Nephron progenitor cell (in vitro differentiated cells): ENCODE measurements around the gene CREB3L1.
A peak's percentile ranks its signal among the peaks of the same experiment; 100 is the strongest.

ENCODE experiments used
- DNase-seq: peaks from one replicate; pipeline ENCODE4 v3.0.0; 2021
- H3K27ac Mint-ChIP-seq: 2 replicates; pipeline ENCODE4 v1.8.0; 2021; ENCODE audit warnings: mild to moderate bottlenecking, moderate library complexity, mixed read lengths
- H3K27me3 Mint-ChIP-seq: 2 replicates; pipeline ENCODE4 v1.8.0; 2021; ENCODE audit warnings: mild to moderate bottlenecking, low read depth, mixed read lengths; ENCODE audit not compliant: poor library complexity
- H3K36me3 Mint-ChIP-seq: 2 replicates; pipeline ENCODE4 v1.8.0; 2021; ENCODE audit warnings: low read depth, mixed read lengths
- H3K4me1 Mint-ChIP-seq: 2 replicates; pipeline ENCODE4 v1.8.0; 2021; ENCODE audit warnings: mixed read lengths
- H3K4me3 Mint-ChIP-seq: 2 replicates; pipeline ENCODE4 v1.8.0; 2021; ENCODE audit warnings: mild to moderate bottlenecking, moderate library complexity, mixed read lengths
- H3K9me3 Mint-ChIP-seq: 2 replicates; pipeline ENCODE4 v1.8.0; 2021; ENCODE audit warnings: mild to moderate bottlenecking, moderate library complexity, mixed read lengths
- TF ChIP-seq, protein P1 (sequence below): fragments of 200-600 bp; sonication (generic); IDR thresholded peaks from 2 replicates; pipeline ENCODE4 v1.5.0; 2021; ENCODE audit warnings: antibody characterized with exemption

The CREB3L1 gene

DNA sequence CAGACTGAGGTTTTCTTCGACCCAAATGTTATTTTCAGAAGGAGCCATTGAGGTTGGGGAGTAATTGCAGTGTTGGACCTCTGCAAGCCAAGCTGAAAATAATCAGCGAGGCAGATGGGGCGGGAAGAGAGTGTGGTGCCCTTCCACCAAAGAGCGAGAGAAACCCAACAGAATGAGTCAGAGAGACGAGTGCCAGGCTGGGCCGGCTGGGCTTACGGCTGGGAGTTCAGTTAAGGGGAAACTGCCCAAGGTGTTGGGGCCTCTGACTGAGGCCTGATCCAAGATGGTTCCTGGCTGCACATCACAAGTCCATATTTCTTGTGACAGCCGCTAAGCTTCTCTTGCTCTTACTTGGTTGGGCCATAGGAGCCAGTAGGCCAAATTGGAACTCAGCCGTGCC is 30.4 kb upstream of the CREB3L1 start:
- H3K27me3 Mint-ChIP-seq, result no peaks in the 10 kb centered on the region
- H3K9me3 Mint-ChIP-seq, result no peaks in the 10 kb centered on the region
- no peaks in the 10 kb centered on the region for H3K36me3 Mint-ChIP-seq
- DNase-seq, result no peak
- H3K27ac Mint-ChIP-seq, result no peak overlapping the region
- H3K4me3 Mint-ChIP-seq, result no peak overlapping the region
- TF ChIP-seq, protein P1, sequence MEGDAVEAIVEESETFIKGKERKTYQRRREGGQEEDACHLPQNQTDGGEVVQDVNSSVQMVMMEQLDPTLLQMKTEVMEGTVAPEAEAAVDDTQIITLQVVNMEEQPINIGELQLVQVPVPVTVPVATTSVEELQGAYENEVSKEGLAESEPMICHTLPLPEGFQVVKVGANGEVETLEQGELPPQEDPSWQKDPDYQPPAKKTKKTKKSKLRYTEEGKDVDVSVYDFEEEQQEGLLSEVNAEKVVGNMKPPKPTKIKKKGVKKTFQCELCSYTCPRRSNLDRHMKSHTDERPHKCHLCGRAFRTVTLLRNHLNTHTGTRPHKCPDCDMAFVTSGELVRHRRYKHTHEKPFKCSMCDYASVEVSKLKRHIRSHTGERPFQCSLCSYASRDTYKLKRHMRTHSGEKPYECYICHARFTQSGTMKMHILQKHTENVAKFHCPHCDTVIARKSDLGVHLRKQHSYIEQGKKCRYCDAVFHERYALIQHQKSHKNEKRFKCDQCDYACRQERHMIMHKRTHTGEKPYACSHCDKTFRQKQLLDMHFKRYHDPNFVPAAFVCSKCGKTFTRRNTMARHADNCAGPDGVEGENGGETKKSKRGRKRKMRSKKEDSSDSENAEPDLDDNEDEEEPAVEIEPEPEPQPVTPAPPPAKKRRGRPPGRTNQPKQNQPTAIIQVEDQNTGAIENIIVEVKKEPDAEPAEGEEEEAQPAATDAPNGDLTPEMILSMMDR, result no peak
- peaks cover 75% of the 10 kb centered on the region for H3K4me1 Mint-ChIP-seq

DNA sequence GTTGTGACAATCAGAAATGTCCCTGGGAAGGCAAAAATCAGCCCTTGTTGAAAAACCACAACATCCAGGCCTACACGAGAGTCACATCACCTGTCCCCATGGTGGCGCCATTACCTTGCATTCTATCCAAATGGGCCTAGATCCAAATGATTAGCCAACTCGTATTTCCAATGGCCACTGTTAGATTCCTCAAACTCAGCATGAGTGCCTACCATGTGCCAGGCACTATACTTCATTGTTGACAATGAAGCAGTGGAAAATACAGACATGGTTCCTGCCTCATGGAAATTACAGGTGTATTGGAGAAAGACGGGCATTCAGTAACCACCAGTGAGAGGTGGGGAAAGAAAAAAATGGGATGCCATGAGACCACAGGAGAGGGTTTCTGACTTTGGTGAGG is 29.8 kb upstream of the CREB3L1 start:
- Mint-ChIP-seq H3K27me3 (no peaks in the 10 kb centered on the region), H3K4me3 (no peak overlapping the region), H3K27ac (no peak overlapping the region), H3K9me3 (no peaks in the 10 kb centered on the region), H3K4me1 (peaks cover 75% of the 10 kb centered on the region), H3K36me3 (no peaks in the 10 kb centered on the region)
- TF ChIP-seq, protein P1, result peak; percentile 41
- peak; percentile 44 for DNase-seq

DNA sequence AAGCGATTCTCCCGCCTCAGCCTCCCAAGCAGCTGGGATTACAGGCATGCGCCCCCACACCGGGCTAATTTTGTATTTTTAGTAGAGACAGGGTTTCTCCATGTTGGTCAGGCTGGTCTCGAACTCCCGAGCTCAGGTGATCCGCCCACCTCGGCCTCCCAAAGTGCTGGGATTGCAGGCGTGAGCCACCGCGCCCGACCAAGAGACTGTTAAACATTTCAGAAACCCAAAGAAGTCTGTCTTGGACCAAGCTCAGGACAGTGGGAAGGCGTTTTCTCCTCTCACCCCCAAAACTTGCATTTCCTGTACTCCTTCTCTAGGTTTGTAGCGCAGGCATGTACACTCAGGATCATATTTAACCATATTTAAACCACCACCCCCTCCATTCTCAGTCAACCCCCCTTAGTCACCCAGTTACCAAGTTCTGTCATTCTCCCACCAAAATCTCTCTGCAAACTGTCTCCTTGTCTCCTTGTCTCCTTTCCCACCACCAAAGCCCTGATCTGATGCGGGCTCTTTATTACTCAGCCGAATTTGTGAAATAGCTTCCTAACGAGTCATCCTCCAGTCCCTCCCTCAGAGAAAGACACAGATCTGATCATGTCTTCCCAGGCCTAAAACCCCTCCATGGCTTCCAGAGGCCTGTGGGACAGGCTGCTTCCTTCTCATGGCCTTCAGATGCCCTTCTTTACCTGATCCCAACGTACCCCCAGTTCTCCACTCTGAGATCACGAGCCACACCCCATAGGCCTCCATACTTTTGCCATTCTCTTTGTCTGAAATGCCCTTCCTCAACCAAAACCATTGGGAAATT is 29.0 kb upstream of the CREB3L1 start:
- H3K27ac Mint-ChIP-seq, result peak overlapping the region; percentile 3
- no peak for DNase-seq
- H3K4me1 Mint-ChIP-seq, result peaks cover 71% of the 10 kb centered on the region

DNA sequence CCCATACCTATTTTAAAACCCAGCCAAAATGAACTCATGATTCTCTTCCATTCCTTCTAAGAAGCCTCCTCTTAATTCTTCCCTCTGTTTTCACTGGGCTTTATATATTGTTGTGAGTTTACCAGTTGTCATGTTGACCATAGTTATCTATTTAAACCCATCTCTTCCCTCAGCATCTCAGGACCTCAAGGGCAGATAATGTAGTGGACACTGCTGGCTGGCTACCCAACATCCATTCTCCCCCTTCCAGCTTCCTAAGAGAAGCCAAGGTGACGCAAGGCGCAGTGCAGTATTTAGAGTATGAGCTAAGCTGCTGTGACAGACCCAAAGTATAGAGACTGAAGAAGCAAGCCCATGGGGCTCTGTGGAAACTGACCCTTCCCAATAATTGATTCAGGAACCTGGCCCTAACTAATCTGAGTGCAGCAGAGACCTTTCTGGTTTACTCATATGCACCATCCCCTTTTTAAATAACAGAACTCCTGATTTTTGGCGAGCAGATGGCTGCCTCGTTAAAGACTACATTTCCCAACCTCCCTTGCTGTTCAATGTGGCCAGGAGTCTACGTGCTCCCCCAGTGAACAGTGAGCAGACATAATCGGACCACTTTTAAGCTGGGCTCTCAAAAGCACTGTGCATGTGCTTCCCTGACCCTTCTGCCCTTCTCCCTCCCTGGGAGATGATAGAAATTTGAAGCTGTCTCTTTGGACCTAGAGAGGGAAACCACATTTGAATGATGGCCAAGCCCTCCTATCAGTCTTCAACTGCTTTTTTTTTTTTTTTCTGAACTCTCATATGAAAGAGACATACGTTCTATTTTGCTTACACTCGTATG is 28.1 kb upstream of the CREB3L1 start:
- H3K4me3 Mint-ChIP-seq, result no peak overlapping the region
- TF ChIP-seq, protein P1, result no peak
- no peaks in the 10 kb centered on the region for H3K36me3 Mint-ChIP-seq
- DNase-seq, result no peak
- H3K27me3 Mint-ChIP-seq, result no peaks in the 10 kb centered on the region
- no peaks in the 10 kb centered on the region for H3K9me3 Mint-ChIP-seq
- peaks cover 72% of the 10 kb centered on the region for H3K4me1 Mint-ChIP-seq
- peak overlapping the region; percentile 3 for H3K27ac Mint-ChIP-seq

More for the DNA sequence above, 29.0 kb upstream of the CREB3L1 start:
- TF ChIP-seq, protein P1, result no peak
- Mint-ChIP-seq H3K27me3 (no peaks in the 10 kb centered on the region), H3K9me3 (no peaks in the 10 kb centered on the region), H3K4me3 (no peak overlapping the region), H3K36me3 (no peaks in the 10 kb centered on the region)

DNA sequence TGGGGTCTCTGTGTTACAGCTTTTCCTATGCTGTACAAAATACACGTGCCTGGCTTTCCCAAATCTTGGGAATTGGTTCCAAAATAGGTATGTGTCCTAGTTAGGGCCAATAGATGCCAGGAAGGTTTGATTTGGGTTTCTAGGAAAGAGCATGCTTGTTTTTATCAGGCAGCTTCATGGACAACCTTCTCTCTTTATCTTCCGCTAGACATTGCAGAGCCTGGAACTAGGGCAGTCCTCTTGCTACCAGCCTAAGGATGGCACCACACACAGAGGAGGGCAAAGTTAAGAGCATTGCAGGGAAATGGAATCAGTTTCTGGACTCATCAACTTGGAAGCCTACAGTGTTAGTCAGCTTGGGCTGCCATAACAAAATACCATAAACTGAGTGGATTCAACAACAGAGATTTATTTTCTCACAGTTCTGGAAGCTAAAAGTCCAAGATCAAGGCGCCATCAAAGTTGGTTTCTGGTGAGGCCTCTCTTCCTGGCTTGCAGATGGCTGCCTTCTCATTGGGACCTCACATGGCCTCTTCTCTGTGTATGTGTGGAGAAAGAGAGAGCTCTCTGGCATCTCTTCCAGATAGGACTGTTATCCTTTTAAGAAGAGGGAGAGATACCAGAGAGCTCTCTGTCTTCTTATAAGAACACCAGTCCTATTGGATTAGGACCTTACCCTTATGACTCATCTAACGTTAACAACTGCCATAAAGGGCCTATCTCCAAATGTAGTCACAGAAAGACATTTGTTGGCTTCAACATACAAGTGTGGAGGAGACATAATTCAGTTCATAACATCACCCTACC is 27.3 kb upstream of the CREB3L1 start:
- Mint-ChIP-seq H3K36me3 (no peaks in the 10 kb centered on the region), H3K4me1 (peaks cover 69% of the 10 kb centered on the region)
- TF ChIP-seq, protein P1, result no peak

More for the DNA sequence above, 27.3 kb upstream of the CREB3L1 start:
- no peak overlapping the region for H3K4me3 Mint-ChIP-seq
- DNase-seq, result no peak
- no peaks in the 10 kb centered on the region for H3K27me3 Mint-ChIP-seq
- H3K9me3 Mint-ChIP-seq, result no peaks in the 10 kb centered on the region
- H3K27ac Mint-ChIP-seq, result no peak overlapping the region
